Adrenal gland (tissue), 5 donors: ENCODE results near the gene ATG16L1.

ENCODE experiments used
- POLR2A ChIP-seq, 2 donors: fragments of 450-650 bp; IDR thresholded peaks; one replicate each; pipeline ENCODE4 v1.6.1; 2017; ENCODE audit warnings: antibody characterized with exemption in 2 of 2, mild to moderate bottlenecking in 2 of 2, moderate library complexity in 1 of 2
- TF ChIP-seq, protein P1 (sequence below), 6 experiments: fragments of 450-650 bp in 4 of 6; fragments of 200-600 bp in 2 of 6; sonication (generic) in 1 of 6; IDR thresholded peaks; 1 replicate in 5 of 6; 2 replicates in 1 of 6; pipeline versions ENCODE4 v1.5.1 to v1.8.0; 2016 to 2021; ENCODE audit warnings: antibody characterized with exemption in 6 of 6, mild to moderate bottlenecking in 2 of 6, moderate library complexity in 1 of 6
- donor health status: DM: no; HTN: no; CAD: no.

- TF ChIP-seq POLR2A (IDR thresholded peaks at IDR 0.05), result no peak
- TF ChIP-seq, protein P1, sequence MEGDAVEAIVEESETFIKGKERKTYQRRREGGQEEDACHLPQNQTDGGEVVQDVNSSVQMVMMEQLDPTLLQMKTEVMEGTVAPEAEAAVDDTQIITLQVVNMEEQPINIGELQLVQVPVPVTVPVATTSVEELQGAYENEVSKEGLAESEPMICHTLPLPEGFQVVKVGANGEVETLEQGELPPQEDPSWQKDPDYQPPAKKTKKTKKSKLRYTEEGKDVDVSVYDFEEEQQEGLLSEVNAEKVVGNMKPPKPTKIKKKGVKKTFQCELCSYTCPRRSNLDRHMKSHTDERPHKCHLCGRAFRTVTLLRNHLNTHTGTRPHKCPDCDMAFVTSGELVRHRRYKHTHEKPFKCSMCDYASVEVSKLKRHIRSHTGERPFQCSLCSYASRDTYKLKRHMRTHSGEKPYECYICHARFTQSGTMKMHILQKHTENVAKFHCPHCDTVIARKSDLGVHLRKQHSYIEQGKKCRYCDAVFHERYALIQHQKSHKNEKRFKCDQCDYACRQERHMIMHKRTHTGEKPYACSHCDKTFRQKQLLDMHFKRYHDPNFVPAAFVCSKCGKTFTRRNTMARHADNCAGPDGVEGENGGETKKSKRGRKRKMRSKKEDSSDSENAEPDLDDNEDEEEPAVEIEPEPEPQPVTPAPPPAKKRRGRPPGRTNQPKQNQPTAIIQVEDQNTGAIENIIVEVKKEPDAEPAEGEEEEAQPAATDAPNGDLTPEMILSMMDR (IDR thresholded peaks at IDR 0.05), result no peak
These were observed 528 bp upstream of the ATG16L1 start for GRCh38 chr2:233250985-233251305.
